ENCODE data around the gene JUP. TPM values are rescaled to one million over a fixed set of nuclear protein-coding genes. Genes with fewer than 3 reads are reported as not detected.

Gene JUP
- total and polyA plus RNA-seq, 2 of the 13 experiments (the other 11 are each of a cell fraction or from before 2014, with no cell fraction given), result 12.1 to 20.6 TPM

- TF ChIP-seq ZNF235 (CRISPR knock-in tag; IDR thresholded peaks at IDR 0.05; ENCODE audit: borderline replicate concordance) (no peak), ZNF646 (CRISPR knock-in tag; IDR thresholded peaks at IDR 0.05) (no peak), DDIT3 (CRISPR knock-in tag; IDR thresholded peaks at IDR 0.05) (no peak), ZNF512B (CRISPR knock-in tag; IDR thresholded peaks at IDR 0.05; ENCODE audit: borderline replicate concordance) (no peak), RBFOX2 (IDR thresholded peaks at IDR 0.05; ENCODE audit: low read depth, low read length) (peak; percentile 51), RBAK (CRISPR knock-in tag; IDR thresholded peaks at IDR 0.05) (no peak; the same call in 1 of the 2 replicates), PRPF4 (IDR thresholded peaks at IDR 0.05; ENCODE audit: low read depth, low read length, poor library complexity, severe bottlenecking) (no peak), ZNF333 (CRISPR knock-in tag; IDR thresholded peaks at IDR 0.05; ENCODE audit: borderline replicate concordance) (peak; percentile 58; the same call in 1 of the 2 replicates), AHDC1 (CRISPR knock-in tag; IDR thresholded peaks at IDR 0.05; ENCODE audit: borderline replicate concordance) (no peak), ELF3 (CRISPR knock-in tag; IDR thresholded peaks at IDR 0.05) (peak; percentile 44), ARNTL (CRISPR knock-in tag; IDR thresholded peaks at IDR 0.05) (peak; percentile 10; the same call in 1 of the 2 replicates), TAF15 (IDR thresholded peaks at IDR 0.05; ENCODE audit: low read depth, low read length, poor library complexity, severe bottlenecking) (no peak), ZNF766 (CRISPR knock-in tag; IDR thresholded peaks at IDR 0.05; ENCODE audit: borderline replicate concordance) (no peak)
Observed at GRCh38 chr17:41773190-41773588, 13.3 kb downstream of the JUP start (continued).
